Esophagus squamous epithelium (tissue), 5 donors: ENCODE results near the gene AP2S1. TPM values are rescaled to one million over a fixed set of nuclear protein-coding genes. Genes with fewer than 3 reads are reported as not detected.

Experiments used
- DNase-seq: peaks from one replicate; lab custom pipeline; 2025; lab: John Stamatoyannopoulos, UW
- H3K27ac ChIP-seq, 4 donors: fragments of 200-600 bp; sonication (generic); one replicate each; pipeline ENCODE4 v1.5.1; 2016 to 2019; ENCODE audit warnings: mild to moderate bottlenecking in 1 of 4
- H3K27me3 ChIP-seq, 4 donors: fragments of 200-600 bp; sonication (generic); 1 replicate in 3 of 4; 2 replicates in 1 of 4; pipeline versions ENCODE4 v1.5.1 to v1.6.0; 2017 to 2021; ENCODE audit warnings: antibody characterized with exemption in 1 of 4
- H3K36me3 ChIP-seq, 3 donors: fragments of 200-600 bp; sonication (generic); one replicate each; pipeline ENCODE4 v1.5.1; 2016 to 2019
- H3K4me1 ChIP-seq, 3 donors: fragments of 200-600 bp; sonication (generic); one replicate each; pipeline ENCODE4 v1.5.1; 2017 to 2019
- H3K4me3 ChIP-seq, 4 donors: fragments of 200-600 bp; sonication (generic); 1 replicate in 3 of 4; 2 replicates in 1 of 4; pipeline ENCODE4 v1.5.1; 2016 to 2019; ENCODE audit warnings: mild to moderate bottlenecking in 2 of 4, moderate library complexity in 1 of 4
- H3K9me3 ChIP-seq, 3 donors: fragments of 200-600 bp; sonication (generic); one replicate each; pipeline ENCODE4 v1.5.1; 2016 to 2019
- POLR2A ChIP-seq, 4 donors: fragments of 450-650 bp; IDR thresholded peaks; one replicate each; pipeline ENCODE4 v1.6.1; 2017; ENCODE audit warnings: antibody characterized with exemption in 4 of 4, mild to moderate bottlenecking in 4 of 4, moderate library complexity in 3 of 4
- WGBS, 2 donors: methylation state at CpG; one replicate each; pipeline ENCODE4 v1.1.5; 2018; 5-methylcytosine and 5-hydroxymethylcytosine counted together
- intact Hi-C: fragments of 100-400 bp; cut with DNase I; formaldehyde crosslinking; loops from one replicate; pipeline ENCODE4 v1.15.0; 2022
- small RNA-seq, 4 donors: library from RNA; depleted of rRNA; stranded (forward); fragments of <200 nt; gene quantifications; one replicate each; pipeline ENCODE3, GENCODE V24; 2016
- total RNA-seq, 4 donors: library from RNA; depleted of rRNA; stranded (reverse); fragments of >200 nt; gene quantifications; one replicate each; pipeline ENCODE4 v1.1.0, GENCODE V29; 2016
- TF ChIP-seq, protein P1 (sequence below), 6 experiments: fragments of 450-650 bp in 4 of 6; fragments of 200-600 bp in 2 of 6; sonication (generic) in 2 of 6; IDR thresholded peaks; one replicate each; pipeline ENCODE4 v1.5.1; 2016 to 2019; ENCODE audit warnings: antibody characterized with exemption in 6 of 6, mild to moderate bottlenecking in 4 of 6, moderate library complexity in 4 of 6
- donor health status: DM: yes; HTN: yes; CAD: no.

The AP2S1 gene
- total RNA-seq, 4 donors from 2014 or later, result 83.0 to 230 (median 133) TPM

GRCh38 chr19:46788968-46789338, 61.7 kb downstream of the AP2S1 start:
- no peaks in the 10 kb centered on the region for H3K9me3 ChIP-seq
- H3K27ac ChIP-seq, result peak overlapping the region; percentile 95 to 96 (median 96)
- TF ChIP-seq POLR2A (IDR thresholded peaks at IDR 0.05), result no peak
- TF ChIP-seq, protein P1, sequence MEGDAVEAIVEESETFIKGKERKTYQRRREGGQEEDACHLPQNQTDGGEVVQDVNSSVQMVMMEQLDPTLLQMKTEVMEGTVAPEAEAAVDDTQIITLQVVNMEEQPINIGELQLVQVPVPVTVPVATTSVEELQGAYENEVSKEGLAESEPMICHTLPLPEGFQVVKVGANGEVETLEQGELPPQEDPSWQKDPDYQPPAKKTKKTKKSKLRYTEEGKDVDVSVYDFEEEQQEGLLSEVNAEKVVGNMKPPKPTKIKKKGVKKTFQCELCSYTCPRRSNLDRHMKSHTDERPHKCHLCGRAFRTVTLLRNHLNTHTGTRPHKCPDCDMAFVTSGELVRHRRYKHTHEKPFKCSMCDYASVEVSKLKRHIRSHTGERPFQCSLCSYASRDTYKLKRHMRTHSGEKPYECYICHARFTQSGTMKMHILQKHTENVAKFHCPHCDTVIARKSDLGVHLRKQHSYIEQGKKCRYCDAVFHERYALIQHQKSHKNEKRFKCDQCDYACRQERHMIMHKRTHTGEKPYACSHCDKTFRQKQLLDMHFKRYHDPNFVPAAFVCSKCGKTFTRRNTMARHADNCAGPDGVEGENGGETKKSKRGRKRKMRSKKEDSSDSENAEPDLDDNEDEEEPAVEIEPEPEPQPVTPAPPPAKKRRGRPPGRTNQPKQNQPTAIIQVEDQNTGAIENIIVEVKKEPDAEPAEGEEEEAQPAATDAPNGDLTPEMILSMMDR (IDR thresholded peaks at IDR 0.05), result no peak
- peaks cover 24 to 52% (median 29%) of the 10 kb centered on the region in 3 donors for H3K4me1 ChIP-seq
- intact Hi-C loops, result no loop called here
- H3K36me3 ChIP-seq, result peaks cover 0 to 11% (median 0%) of the 10 kb centered on the region in 3 donors
- H3K4me3 ChIP-seq, result peak overlapping the region in 1 of 4 donors; percentile 97
- no peaks in the 10 kb centered on the region for H3K27me3 ChIP-seq
- 31 to 67% methylated on average over 3 to 8 of the region's 9 CpGs for WGBS, 2 donors
- no peak for DNase-seq

DNA sequence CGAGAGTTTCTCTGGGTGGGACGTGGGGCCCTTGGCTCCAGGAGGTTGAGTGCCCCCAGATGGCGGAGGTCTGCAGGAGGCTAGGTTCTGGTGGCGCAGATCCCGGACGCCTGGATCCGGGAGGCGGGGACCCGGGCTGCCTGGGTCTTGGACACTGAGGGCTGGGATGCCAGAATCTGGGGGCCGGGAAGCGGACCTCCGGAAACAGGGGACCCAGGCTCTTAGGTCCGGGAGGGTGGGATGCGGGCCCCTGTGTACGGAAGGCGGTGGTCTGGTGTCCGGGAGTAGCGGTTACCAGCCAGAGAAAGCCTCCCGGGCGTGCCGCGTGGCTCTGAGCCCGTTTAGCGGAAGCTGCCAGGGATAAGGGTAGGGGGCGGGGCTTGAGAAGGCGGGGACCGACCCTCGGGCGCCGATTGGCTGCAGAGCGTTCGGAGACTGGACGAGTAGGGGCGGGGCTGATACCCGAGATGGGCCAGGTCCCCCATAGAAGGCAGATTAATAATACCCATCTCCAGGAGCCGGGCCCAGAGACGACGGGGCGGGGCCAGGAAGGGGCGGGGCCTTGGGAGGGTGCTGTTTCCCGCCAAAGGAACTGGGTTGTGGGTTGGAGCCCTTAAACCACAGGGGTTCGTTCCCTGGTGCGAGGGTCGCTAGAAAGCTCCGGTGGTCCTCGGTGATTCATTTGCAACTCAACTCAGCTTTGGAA, 62.2 kb downstream of the AP2S1 start, which contains the start of gene SLC1A5:
SLC1A5 (minus strand) TSS at position 333 of the 706 bp plus-strand sequence. CDS start 629 bp downstream, outside the sequence.
- Histone ChIP-seq H3K36me3 (peaks cover 0 to 16% (median 3%) of the 10 kb centered on the region in 3 donors), H3K4me3 (peak within 1 kb of the TSS; percentile 69 to 97 (median 92)), H3K4me1 (peaks cover 30 to 57% (median 34%) of the 10 kb centered on the region in 3 donors), H3K27me3 (no peaks in the 10 kb centered on the region), H3K9me3 (no peaks in the 10 kb centered on the region), H3K27ac (peak within 1 kb of the TSS; percentile 95 to 96 (median 96))
- TF ChIP-seq, protein P1 (IDR thresholded peaks at IDR 0.05), result no peak
- TF ChIP-seq POLR2A (IDR thresholded peaks at IDR 0.05), result peak in 3 of 4 donors; percentile 67 to 99 (median 97)
- intact Hi-C loops, result no loop called here
- peak; percentile 83 for DNase-seq
- 0 to 2% methylated on average over 8 to 11 of the region's 46 CpGs for WGBS, 2 donors

Small RNA genes lying within 50 kb of the gene (small RNA-seq; reads per million reads assigned to genes)
- gene AC008622.3 (0 reads per million in 4 donors), gene HNRNPMP2 (0 reads per million in 4 donors)

Other genes with a start within 250 kb of the AP2S1 start
- gene CALM3, start 249.5 kb downstream of the AP2S1 start, total RNA-seq, result 100 to 1,000 TPM in 1 of 4 donors, 10 to 100 TPM in 3; 61.9 to 147 (median 84.6) TPM
- gene PTGIR, start 225.8 kb downstream of the AP2S1 start, total RNA-seq, result 1 to 10 TPM in 2 of 4 donors, under 1 TPM in 1, not detected in 1; 0.57 to 3.0 (median 1.1) TPM
- not detected for gene GNG8, start 214.6 kb downstream of the AP2S1 start, total RNA-seq
- 1 to 10 TPM in 2 of 4 donors, under 1 TPM in 2; 0.22 to 5.7 (median 1.8) TPM for gene DACT3, start 189.7 kb downstream of the AP2S1 start, total RNA-seq
- 10 to 100 TPM; 28.8 to 54.2 (median 31.8) TPM for gene PRKD2, start 133.7 kb downstream of the AP2S1 start, total RNA-seq
- gene FKRP, start 104.8 kb downstream of the AP2S1 start, total RNA-seq, result 10 to 100 TPM in 1 of 4 donors, 1 to 10 TPM in 3; 5.6 to 12.6 (median 9.3) TPM
- 10 to 100 TPM; 60.1 to 86.4 (median 69.7) TPM for gene STRN4, start 104.4 kb downstream of the AP2S1 start, total RNA-seq
- gene SLC1A5, start 62.3 kb downstream of the AP2S1 start, total RNA-seq, result 100 to 1,000 TPM in 3 of 4 donors, 10 to 100 TPM in 1; 97.3 to 156 (median 114) TPM
- gene ARHGAP35, start 10.2 kb upstream of the AP2S1 start, total RNA-seq, result 10 to 100 TPM; 28.6 to 41.6 (median 32.1) TPM
- 1 to 10 TPM in 2 of 4 donors, under 1 TPM in 1, not detected in 1; 0.18 to 4.3 (median 1.1) TPM for gene NPAS1, start 169.0 kb upstream of the AP2S1 start, total RNA-seq
- 10 to 100 TPM; 24.8 to 51.4 (median 38.6) TPM for gene TMEM160, start 197.8 kb upstream of the AP2S1 start, total RNA-seq